CD14-positive monocyte (primary cell): ENCODE data around the gene MAST4. TPM values are rescaled to one million over a fixed set of nuclear protein-coding genes. Genes with fewer than 3 reads are reported as not detected.

Experiments used
- DNase-seq, 3 donors: peaks; one replicate each; pipeline ENCODE4 v3.0.0-alpha.2; 2011 to 2022
- H2AFZ ChIP-seq: 2 replicates; pipeline ENCODE4 v1.6.0; 2012; ENCODE audit warnings: mild to moderate bottlenecking, low read depth, low read length, inconsistent platforms; ENCODE audit not compliant: insufficient read depth, poor library complexity, severe bottlenecking
- H3K27ac ChIP-seq, 2 donors: 1 replicate in 1 of 2; 2 replicates in 1 of 2; pipeline ENCODE4 v1.5.1; 2012 to 2013; ENCODE audit warnings: low read length in 2 of 2, control low read depth in 1 of 2, inconsistent platforms in 1 of 2, low read depth in 1 of 2, mild to moderate bottlenecking in 1 of 2
- H3K27me3 ChIP-seq, 2 donors: one replicate each; pipeline versions ENCODE4 v1.6.0 to v1.6.1; 2011 to 2013; ENCODE audit warnings: low read length in 2 of 2; ENCODE audit not compliant: control insufficient read depth in 2 of 2, insufficient read depth in 2 of 2
- H3K36me3 ChIP-seq, 2 donors: replicated peaks in 1 of 2; 1 replicate in 1 of 2; 2 replicates in 1 of 2; pipeline versions ENCODE4 v1.5.1 to v1.6.1; 2012 to 2013; ENCODE audit warnings: low read length in 2 of 2, control low read depth in 1 of 2, inconsistent platforms in 1 of 2, mild to moderate bottlenecking in 1 of 2; ENCODE audit not compliant: insufficient read depth in 2 of 2, control insufficient read depth in 1 of 2
- H3K4me1 ChIP-seq, 2 donors: 1 replicate in 1 of 2; 2 replicates in 1 of 2; pipeline versions ENCODE4 v1.5.1 to v1.6.1; 2012 to 2013; ENCODE audit warnings: low read length in 2 of 2, control low read depth in 1 of 2, inconsistent platforms in 1 of 2, mild to moderate bottlenecking in 1 of 2, moderate library complexity in 1 of 2; ENCODE audit not compliant: insufficient read depth in 2 of 2, control insufficient read depth in 1 of 2
- H3K4me2 ChIP-seq: replicated peaks from 2 replicates; pipeline ENCODE3; 2012; ENCODE audit warnings: low read length, moderate library complexity, mild to moderate bottlenecking; ENCODE audit not compliant: poor library complexity, severe bottlenecking; ENCODE audit errors: extremely low read depth
- H3K4me3 ChIP-seq, 3 experiments: fragments of 200-600 bp in 1 of 3; sonication (generic) in 1 of 3; replicated peaks in 1 of 3; 1 replicate in 2 of 3; 2 replicates in 1 of 3; pipeline ENCODE4 v1.5.1; 2011 to 2013; ENCODE audit warnings: low read length in 3 of 3, mild to moderate bottlenecking in 3 of 3, control low read depth in 2 of 3, low read depth in 2 of 3, inconsistent platforms in 1 of 3, moderate library complexity in 1 of 3
- H3K79me2 ChIP-seq: 2 replicates; pipeline ENCODE4 v1.6.0; 2012; ENCODE audit warnings: mild to moderate bottlenecking, control low read depth, inconsistent platforms, low read length, moderate library complexity; ENCODE audit not compliant: insufficient read depth
- H3K9ac ChIP-seq: 2 replicates; pipeline ENCODE4 v1.6.0; 2017; ENCODE audit warnings: low read length, mild to moderate bottlenecking; ENCODE audit not compliant: insufficient read depth, poor library complexity, severe bottlenecking
- H3K9me3 ChIP-seq, 2 donors: replicated peaks in 1 of 2; 1 replicate in 1 of 2; 2 replicates in 1 of 2; pipeline versions ENCODE4 v1.5.1 to v1.6.1; 2012 to 2013; ENCODE audit warnings: low read length in 2 of 2, control low read depth in 1 of 2; ENCODE audit not compliant: control insufficient read depth in 1 of 2, insufficient read depth in 1 of 2
- H4K20me1 ChIP-seq: 2 replicates; pipeline ENCODE4 v1.6.0; 2012; ENCODE audit warnings: mild to moderate bottlenecking, low read length, control low read depth, moderate library complexity; ENCODE audit not compliant: insufficient read depth
- H3K27ac Mint-ChIP-seq, 7 donors: one replicate each; pipeline ENCODE4 v1.8.0; 2020; ENCODE audit warnings: mild to moderate bottlenecking in 7 of 7, mixed read lengths in 7 of 7, moderate library complexity in 6 of 7, inconsistent platforms in 2 of 7
- H3K27me3 Mint-ChIP-seq, 3 donors: one replicate each; pipeline ENCODE4 v1.8.0; 2021 to 2022; ENCODE audit warnings: low read depth in 3 of 3, mild to moderate bottlenecking in 3 of 3, mixed read lengths in 3 of 3, moderate library complexity in 3 of 3, inconsistent platforms in 1 of 3
- H3K36me3 Mint-ChIP-seq, 2 donors: one replicate each; pipeline ENCODE4 v1.8.0; 2020; ENCODE audit warnings: mixed read lengths in 2 of 2, inconsistent platforms in 1 of 2, mild to moderate bottlenecking in 1 of 2
- H3K4me1 Mint-ChIP-seq: one replicate; pipeline ENCODE4 v1.8.0; 2020; ENCODE audit warnings: mild to moderate bottlenecking, mixed read lengths
- H3K4me3 Mint-ChIP-seq, 2 donors: one replicate each; pipeline ENCODE4 v1.8.0; 2020; ENCODE audit warnings: mild to moderate bottlenecking in 2 of 2, mixed read lengths in 2 of 2, moderate library complexity in 1 of 2
- H3K9me3 Mint-ChIP-seq, 7 donors: one replicate each; pipeline ENCODE4 v1.8.0; 2020 to 2022; ENCODE audit warnings: mixed read lengths in 7 of 7, mild to moderate bottlenecking in 6 of 7, moderate library complexity in 6 of 7, inconsistent platforms in 2 of 7
- CTCF ChIP-seq: fragments of 200-600 bp; IDR thresholded peaks from one replicate; pipeline ENCODE4 v1.8.0; 2022; ENCODE audit warnings: antibody characterized with exemption, mild to moderate bottlenecking
- WGBS: methylation state at CpG from one replicate; pipeline ENCODE4 v1.1.5; 2013; ENCODE audit warnings: missing lambda C conversion rate; ENCODE audit not compliant: insufficient coverage; 5-methylcytosine and 5-hydroxymethylcytosine counted together
- intact Hi-C, 2 donors: fragments of 100-400 bp; cut with micrococcal nuclease; formaldehyde crosslinking; loops; one replicate each; pipeline versions ENCODE4 v1.15.0 to v1.15.1; 2023
- polyA plus RNA-seq, 3 donors: library from polyadenylated mRNA; depleted of rRNA in 1 of 3; unstranded in 2 of 3; stranded (reverse) in 1 of 3; fragments of 300-500 nt in 2 of 3; fragments of >200 nt in 1 of 3; fragmentation: Illumina TruSeq in 2 of 3; gene quantifications; 1 replicate in 2 of 3; 2 replicates in 1 of 3; pipeline ENCODE4 v1.2.3, GENCODE V29; 2012 to 2021

Gene MAST4
- polyA plus RNA-seq, 3 donors: 0.03 to 0.24 TPM; not detected in 1

GRCh38 chr5:67100301-67100700, 504.1 kb downstream of the MAST4 start:
- Mint-ChIP-seq H3K27me3 (no peaks in the 10 kb centered on the region), H3K9me3 (no peaks in the 10 kb centered on the region), H3K4me3 (no peak overlapping the region), H3K27ac (no peak overlapping the region), H3K4me1 (peaks cover 5% of the 10 kb centered on the region), H3K36me3 (no peaks in the 10 kb centered on the region)
- no peak overlapping the region for H3K4me2 ChIP-seq
- no peaks in the 10 kb centered on the region for H4K20me1 ChIP-seq
- H3K4me3 ChIP-seq: no peak overlapping the region
- no peaks in the 10 kb centered on the region for H3K27me3 ChIP-seq
- no peak for DNase-seq
- H2AFZ ChIP-seq: no peak overlapping the region
- 100% methylated on average over 2 of the region's 10 CpGs for WGBS
- H3K27ac ChIP-seq: no peak overlapping the region
- H3K79me2 ChIP-seq: no peaks in the 10 kb centered on the region
- no peaks in the 10 kb centered on the region for H3K36me3 ChIP-seq
- no peaks in the 10 kb centered on the region for H3K4me1 ChIP-seq
- intact Hi-C loops: no loop called here
- no peak for TF ChIP-seq CTCF
- H3K9me3 ChIP-seq: no peaks in the 10 kb centered on the region
- no peak overlapping the region for H3K9ac ChIP-seq

- Histone ChIP-seq H2AFZ (no peak overlapping the region), H3K9me3 (no peaks in the 10 kb centered on the region), H4K20me1 (no peaks in the 10 kb centered on the region), H3K27me3 (no peaks in the 10 kb centered on the region), H3K79me2 (no peaks in the 10 kb centered on the region), H3K27ac (no peak overlapping the region), H3K4me2 (no peak overlapping the region), H3K36me3 (no peaks in the 10 kb centered on the region), H3K4me3 (no peak overlapping the region), H3K4me1 (no peaks in the 10 kb centered on the region), H3K9ac (no peak overlapping the region)
- no peaks in the 10 kb centered on the region for H3K4me1 Mint-ChIP-seq
- no peak for DNase-seq
- no peak for TF ChIP-seq CTCF
- H3K4me3 Mint-ChIP-seq: no peak overlapping the region
- 95% methylated on average over 2 of the region's 4 CpGs for WGBS
- no peaks in the 10 kb centered on the region for H3K36me3 Mint-ChIP-seq
- no peaks in the 10 kb centered on the region for H3K9me3 Mint-ChIP-seq
- no peak overlapping the region for H3K27ac Mint-ChIP-seq
- no peaks in the 10 kb centered on the region for H3K27me3 Mint-ChIP-seq
- intact Hi-C loops: no loop called here
Observed at GRCh38 chr5:67102708-67103107, 506.5 kb downstream of the MAST4 start.
